SK-N-MC (cell line): Measurements from ENCODE around the gene ING5.

ENCODE experiments used
- DNase-seq: peaks from one replicate; pipeline ENCODE4 v3.0.0-alpha.2; 2011; ENCODE audit warnings: low read depth, low spot score
- H3K27ac ChIP-seq: fragments of 200-600 bp; sonication (generic); 2 replicates; pipeline ENCODE4 v1.5.1; 2016; ENCODE audit warnings: mixed run types
- H3K36me3 ChIP-seq: fragments of 200-600 bp; sonication (generic); 2 replicates; pipeline ENCODE4 v1.6.1; 2017; ENCODE audit warnings: antibody characterized with exemption, low read length, mixed read lengths; ENCODE audit not compliant: insufficient read depth
- H3K4me3 ChIP-seq: fragments of 200-600 bp; sonication (generic); 2 replicates; pipeline ENCODE4 v1.5.1; 2016
- H3K9ac ChIP-seq: fragments of 200-600 bp; sonication (generic); 2 replicates; pipeline ENCODE4 v1.8.0; 2017; ENCODE audit warnings: mixed run types, mixed read lengths; ENCODE audit not compliant: insufficient read length
- H3K9me3 ChIP-seq: fragments of 200-600 bp; sonication (generic); 2 replicates; pipeline ENCODE4 v1.6.1; 2017; ENCODE audit warnings: low read depth, mild to moderate bottlenecking, antibody characterized with exemption, low read length, moderate library complexity, mixed read lengths
- EZH2 ChIP-seq: fragments of 200-600 bp; sonication (generic); IDR thresholded peaks from one replicate; pipeline ENCODE4 v1.6.1; 2017; ENCODE audit warnings: antibody characterized with exemption
- FOXP2 ChIP-seq: optimal IDR thresholded peaks from 2 replicates; pipeline ENCODE3; 2011; ENCODE audit warnings: mild to moderate bottlenecking, moderate library complexity; ENCODE audit not compliant: insufficient read depth; ENCODE audit errors: extremely low read length, control extremely low read depth
- POLR2AphosphoS5 ChIP-seq: IDR thresholded peaks from 2 replicates; pipeline ENCODE4 v1.6.1; 2012; ENCODE audit warnings: mild to moderate bottlenecking, low read depth, low read length, borderline replicate concordance

Gene ING5

GRCh38 chr2:241678307-241678706, 23.5 kb upstream of the ING5 start:
- H3K9me3 ChIP-seq, result no peaks in the 10 kb centered on the region
- no peak for DNase-seq
- H3K4me3 ChIP-seq, result no peak overlapping the region
- H3K27ac ChIP-seq, result no peak overlapping the region
- no peak overlapping the region for H3K9ac ChIP-seq
- H3K36me3 ChIP-seq, result peaks cover 73% of the 10 kb centered on the region
- TF ChIP-seq FOXP2 (no peak), POLR2AphosphoS5 (no peak), EZH2 (no peak)

- Histone ChIP-seq H3K9me3 (no peaks in the 10 kb centered on the region), H3K27ac (no peak overlapping the region), H3K9ac (no peak overlapping the region), H3K36me3 (peaks cover 80% of the 10 kb centered on the region), H3K4me3 (no peak overlapping the region)
- TF ChIP-seq FOXP2, result no peak
- TF ChIP-seq POLR2AphosphoS5, result no peak
- no peak for TF ChIP-seq EZH2
- no peak for DNase-seq
These were observed 22.9 kb upstream of the ING5 start for GRCh38 chr2:241678784-241679540.

DNA sequence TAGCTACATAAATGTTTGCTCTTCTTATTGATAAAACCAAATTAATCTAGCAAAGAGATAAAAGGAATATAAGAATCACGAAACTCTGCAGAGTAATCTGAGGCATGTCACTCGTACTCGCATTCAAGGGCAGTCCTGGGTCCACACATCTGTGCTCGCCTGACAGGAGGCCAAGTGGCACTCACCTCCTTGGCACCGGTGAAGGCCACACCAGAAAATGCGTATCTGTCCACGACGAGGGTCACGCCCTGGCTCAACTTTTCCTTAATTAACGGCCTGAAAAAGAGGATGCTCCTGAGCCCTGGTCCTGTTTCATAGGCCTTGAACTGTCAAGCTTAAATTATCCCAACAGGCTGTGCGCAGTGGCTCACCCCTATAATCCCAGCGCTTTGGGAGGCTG, 21.8 kb upstream of the ING5 start:
- H3K9me3 ChIP-seq, result no peaks in the 10 kb centered on the region; the same call in 1 of the 2 replicates
- H3K36me3 ChIP-seq, result peaks cover 90% of the 10 kb centered on the region
- no peak overlapping the region for H3K4me3 ChIP-seq
- H3K27ac ChIP-seq, result no peak overlapping the region
- no peak for TF ChIP-seq FOXP2
- TF ChIP-seq EZH2, result no peak
- TF ChIP-seq POLR2AphosphoS5, result no peak
- no peak overlapping the region for H3K9ac ChIP-seq
- no peak for DNase-seq

GRCh38 chr2:241680827-241681599, 20.8 kb upstream of the ING5 start:
- Histone ChIP-seq H3K4me3 (no peak overlapping the region), H3K9ac (no peak overlapping the region), H3K36me3 (peaks cover 90% of the 10 kb centered on the region), H3K9me3 (no peaks in the 10 kb centered on the region; the same call in 1 of the 2 replicates), H3K27ac (no peak overlapping the region)
- TF ChIP-seq EZH2 (no peak), FOXP2 (no peak), POLR2AphosphoS5 (no peak)
- DNase-seq, result no peak

- Histone ChIP-seq H3K27ac (peak overlapping the region; percentile 78), H3K4me3 (peak overlapping the region; percentile 98), H3K9ac (peak overlapping the region; percentile 89), H3K36me3 (peaks cover 50% of the 10 kb centered on the region), H3K9me3 (no peaks in the 10 kb centered on the region; the same call in 1 of the 2 replicates)
- TF ChIP-seq POLR2AphosphoS5, result no peak
- no peak for TF ChIP-seq FOXP2
- TF ChIP-seq EZH2, result no peak
- DNase-seq, result no peak
These were observed 15.6 kb upstream of the ING5 start for GRCh38 chr2:241686324-241686649.

DNA sequence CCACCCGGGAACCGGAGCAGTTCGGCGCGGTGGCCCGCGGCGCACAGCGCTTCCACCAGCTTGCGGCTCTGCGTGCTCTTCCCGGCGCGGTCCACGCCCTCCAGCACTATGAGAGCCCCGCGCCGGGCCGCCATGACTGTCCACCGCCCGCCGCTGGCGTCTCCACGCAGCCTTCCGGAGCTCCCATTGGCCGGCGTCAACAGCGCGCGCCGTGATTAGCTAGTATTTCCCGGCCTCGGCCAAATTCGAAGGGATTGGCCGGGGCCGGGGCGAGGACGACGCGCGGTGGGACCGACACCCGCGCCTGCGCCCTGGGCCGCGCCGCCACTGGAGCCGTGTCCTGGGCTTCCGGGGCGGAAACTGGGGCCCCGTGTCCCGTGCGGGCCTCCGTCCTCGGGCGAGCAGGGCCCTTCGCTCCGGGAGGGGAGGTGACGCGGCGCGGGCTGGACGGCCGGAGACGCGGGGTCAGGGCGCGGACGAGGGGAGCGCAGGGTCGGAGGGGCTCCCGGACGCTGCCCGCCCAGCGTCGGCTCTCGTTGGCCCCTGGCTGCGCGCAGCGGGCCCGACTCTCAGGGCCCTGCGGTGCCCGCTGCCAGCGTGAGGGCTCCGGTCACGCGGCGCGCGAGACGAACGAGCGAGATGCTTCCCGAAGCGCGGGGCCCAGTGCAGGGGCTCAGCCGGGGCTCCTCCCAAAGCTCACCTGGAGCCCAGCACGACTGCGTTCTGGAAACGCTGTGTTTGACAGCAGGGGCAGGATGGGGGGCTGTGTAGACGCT, 15.0 kb upstream of the ING5 start, which contains the start of gene DTYMK:
Gene DTYMK (minus strand): TSS at position 166 of the 776 bp plus-strand sequence. CDS start 32 bp downstream, at position 134.
- peak; percentile 48 for DNase-seq
- peak; percentile 83 for TF ChIP-seq POLR2AphosphoS5
- TF ChIP-seq FOXP2, result no peak
- Histone ChIP-seq H3K27ac (peak within 1 kb of the TSS; percentile 83), H3K36me3 (peaks cover 44% of the 10 kb centered on the region), H3K9me3 (no peaks in the 10 kb centered on the region; the same call in 1 of the 2 replicates), H3K9ac (peak within 1 kb of the TSS; percentile 97), H3K4me3 (peak within 1 kb of the TSS; percentile 98)

- DNase-seq, result no peak
- Histone ChIP-seq H3K27ac (no peak overlapping the region), H3K9ac (no peak overlapping the region), H3K36me3 (peaks cover 19% of the 10 kb centered on the region), H3K9me3 (no peaks in the 10 kb centered on the region; the same call in 1 of the 2 replicates), H3K4me3 (no peak overlapping the region)
- TF ChIP-seq POLR2AphosphoS5 (no peak), FOXP2 (no peak), EZH2 (no peak)
These were observed 12.5 kb upstream of the ING5 start for GRCh38 chr2:241689306-241689705.

DNA sequence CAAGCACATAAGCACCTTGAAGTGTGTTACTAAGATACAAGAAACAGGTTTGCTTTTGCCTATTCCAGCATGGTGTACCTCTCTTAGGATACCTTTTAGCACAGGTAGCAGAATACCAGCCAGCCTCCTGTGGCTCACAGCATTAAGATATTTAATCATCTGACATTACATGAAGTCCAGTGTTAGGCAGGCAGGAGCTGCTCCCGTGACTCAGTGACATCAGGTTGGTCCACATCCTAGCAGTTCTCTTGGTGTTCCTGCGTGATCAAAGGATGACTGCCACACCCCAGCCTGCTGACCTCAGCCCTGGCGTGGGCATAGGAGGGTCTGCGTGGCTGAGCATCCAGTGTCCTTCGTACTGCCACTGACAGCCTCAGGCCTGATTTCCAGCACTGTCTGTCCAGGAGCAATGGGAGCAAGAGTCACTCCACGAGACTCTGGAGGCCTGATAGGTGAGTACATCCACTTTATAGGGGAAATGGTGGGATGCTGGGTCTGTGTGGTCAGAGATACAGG, 11.6 kb upstream of the ING5 start:
- TF ChIP-seq FOXP2 (no peak), POLR2AphosphoS5 (0 out of 2 replicates have a peak, but pooled peaks have one; percentile 28)
- Histone ChIP-seq H3K36me3 (peaks cover 12% of the 10 kb centered on the region; the same call in 1 of the 2 replicates), H3K9ac (no peak overlapping the region), H3K9me3 (no peaks in the 10 kb centered on the region), H3K4me3 (no peak overlapping the region), H3K27ac (no peak overlapping the region)
- DNase-seq, result no peak

DNA sequence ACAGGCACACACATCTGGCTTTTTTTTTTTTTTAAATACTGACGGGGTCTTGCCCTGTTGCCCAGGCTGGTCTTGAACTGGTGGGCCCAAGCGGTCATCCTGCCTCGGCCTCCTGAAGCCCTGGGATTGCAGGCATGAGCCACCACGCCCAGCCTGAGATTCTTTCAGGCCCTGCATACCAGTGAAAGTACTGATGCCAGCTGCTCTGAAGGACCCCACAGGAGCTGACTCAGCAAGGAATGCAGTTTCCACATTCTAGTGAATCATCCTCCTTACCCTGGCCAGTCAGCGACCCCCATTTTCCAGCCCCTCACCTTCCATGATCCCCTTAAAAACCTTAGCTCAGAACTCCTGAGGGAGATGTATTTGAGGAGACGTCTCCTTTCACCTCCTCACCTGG, 9.4 kb upstream of the ING5 start:
- TF ChIP-seq POLR2AphosphoS5, result no peak
- TF ChIP-seq EZH2, result no peak
- peaks cover 8% of the 10 kb centered on the region; the same call in 1 of the 2 replicates for H3K36me3 ChIP-seq
- no peaks in the 10 kb centered on the region for H3K9me3 ChIP-seq
- no peak for DNase-seq
- H3K9ac ChIP-seq, result no peak overlapping the region
- no peak overlapping the region for H3K27ac ChIP-seq
- no peak overlapping the region for H3K4me3 ChIP-seq
